Gastroesophageal sphincter (tissue), 3 donors: ENCODE measurements around the gene XIRP2.

Source experiments
- POLR2A ChIP-seq, 2 donors: fragments of 450-650 bp; IDR thresholded peaks; one replicate each; pipeline ENCODE4 v1.6.1; 2017; ENCODE audit warnings: antibody characterized with exemption in 2 of 2, mild to moderate bottlenecking in 2 of 2, moderate library complexity in 1 of 2
- TF ChIP-seq, protein P1 (sequence below), 4 experiments: fragments of 200-600 bp in 2 of 4; fragments of 450-650 bp in 2 of 4; sonication (generic) in 1 of 4; IDR thresholded peaks; one replicate each; pipeline ENCODE4 v1.5.1; 2017 to 2019; ENCODE audit warnings: antibody characterized with exemption in 4 of 4, mild to moderate bottlenecking in 2 of 4, moderate library complexity in 2 of 4

DNA sequence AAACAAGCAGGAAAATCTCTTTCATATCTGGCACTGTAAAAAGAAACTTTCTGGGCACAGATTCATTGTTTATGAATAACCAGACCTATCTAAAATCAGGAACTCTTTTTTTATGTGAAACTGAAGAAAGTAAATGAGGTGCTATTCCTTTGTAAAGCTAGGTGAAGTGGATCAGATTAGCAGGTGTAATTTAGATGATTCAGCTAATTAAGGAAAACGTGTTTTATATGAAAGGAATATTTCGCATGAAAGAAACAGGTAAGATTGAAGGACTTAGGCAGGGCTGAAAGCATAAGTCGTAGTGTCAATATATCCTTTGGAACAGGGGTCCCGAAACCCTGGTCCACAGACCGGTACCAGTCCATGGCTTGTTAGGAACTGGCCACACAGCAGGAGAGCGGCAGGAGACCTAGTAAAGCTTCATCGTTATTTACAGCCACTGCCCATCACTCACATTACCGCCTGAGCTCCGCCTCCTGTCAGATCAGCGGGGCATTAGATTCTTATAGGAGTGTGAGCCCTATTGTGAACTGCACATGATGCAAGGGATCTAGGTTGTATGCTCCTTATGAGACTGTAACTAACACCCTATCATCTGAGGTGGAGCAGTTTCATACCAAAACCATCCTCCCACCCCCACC, 20.3 kb upstream of the XIRP2 start:
- TF ChIP-seq POLR2A (IDR thresholded peaks at IDR 0.05), result no peak
- TF ChIP-seq, protein P1, sequence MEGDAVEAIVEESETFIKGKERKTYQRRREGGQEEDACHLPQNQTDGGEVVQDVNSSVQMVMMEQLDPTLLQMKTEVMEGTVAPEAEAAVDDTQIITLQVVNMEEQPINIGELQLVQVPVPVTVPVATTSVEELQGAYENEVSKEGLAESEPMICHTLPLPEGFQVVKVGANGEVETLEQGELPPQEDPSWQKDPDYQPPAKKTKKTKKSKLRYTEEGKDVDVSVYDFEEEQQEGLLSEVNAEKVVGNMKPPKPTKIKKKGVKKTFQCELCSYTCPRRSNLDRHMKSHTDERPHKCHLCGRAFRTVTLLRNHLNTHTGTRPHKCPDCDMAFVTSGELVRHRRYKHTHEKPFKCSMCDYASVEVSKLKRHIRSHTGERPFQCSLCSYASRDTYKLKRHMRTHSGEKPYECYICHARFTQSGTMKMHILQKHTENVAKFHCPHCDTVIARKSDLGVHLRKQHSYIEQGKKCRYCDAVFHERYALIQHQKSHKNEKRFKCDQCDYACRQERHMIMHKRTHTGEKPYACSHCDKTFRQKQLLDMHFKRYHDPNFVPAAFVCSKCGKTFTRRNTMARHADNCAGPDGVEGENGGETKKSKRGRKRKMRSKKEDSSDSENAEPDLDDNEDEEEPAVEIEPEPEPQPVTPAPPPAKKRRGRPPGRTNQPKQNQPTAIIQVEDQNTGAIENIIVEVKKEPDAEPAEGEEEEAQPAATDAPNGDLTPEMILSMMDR (IDR thresholded peaks at IDR 0.05), result no peak
